ENCODE measurements around the gene LAMA3. TPM values are rescaled to one million over a fixed set of nuclear protein-coding genes. Genes with fewer than 3 reads are reported as not detected.

The LAMA3 gene
- total RNA-seq, 2 donors from 2014 or later = 0.58 to 1.3 TPM

GRCh38 chr18:23938043-23938756 is 248.9 kb downstream of the LAMA3 start:
- Mint-ChIP-seq H3K9me3 (no peaks in the 10 kb centered on the region), H3K36me3 (ENCODE audit: low read depth) (no peaks in the 10 kb centered on the region), H3K27ac (no peak overlapping the region), H3K4me1 (peaks cover 16% of the 10 kb centered on the region), H3K27me3 (ENCODE audit: insufficient read depth) (no peaks in the 10 kb centered on the region), H3K4me3 (no peak overlapping the region)
- no peak for TF ChIP-seq CTCF (conservative IDR thresholded peaks at IDR 0.05)
- Histone ChIP-seq H3K4me1 (ENCODE audit: control insufficient read depth, insufficient read depth, low read length) (peaks cover 12% of the 10 kb centered on the region), H3K36me3 (ENCODE audit: control insufficient read depth, insufficient read depth, low read length) (no peaks in the 10 kb centered on the region), H3K27me3 (ENCODE audit: control insufficient read depth, insufficient read depth, low read length, poor library complexity, severe bottlenecking) (no peaks in the 10 kb centered on the region), H3K27ac (ENCODE audit: low read depth, low read length) (no peak overlapping the region), H3K4me3 (ENCODE audit: low read length) (no peak overlapping the region), H3K9me3 (ENCODE audit: control insufficient read depth, low read length) (no peaks in the 10 kb centered on the region), H3K9ac (ENCODE audit: extremely low read depth, low read length, poor library complexity, severe bottlenecking) (no peak overlapping the region)
- WGBS, 2 experiments (ENCODE audit: insufficient coverage in 1 of 2, insufficient read length in 1 of 2) = 90 to 94% methylated on average over 10 to 11 of the region's 11 CpGs
- peak; percentile 44 for DNase-seq

- 92 to 95% methylated on average over 5 of the region's 5 CpGs for WGBS, 2 experiments (ENCODE audit: insufficient coverage in 1 of 2, insufficient read length in 1 of 2)
These were observed 249.7 kb downstream of the LAMA3 start for GRCh38 chr18:23938901-23939341.

GRCh38 chr18:23939366-23939765 is 250.1 kb downstream of the LAMA3 start:
- H3K27ac ChIP-seq (ENCODE audit: low read depth, low read length) = no peak overlapping the region
- peaks cover 12% of the 10 kb centered on the region for H3K4me1 ChIP-seq (ENCODE audit: control insufficient read depth, insufficient read depth, low read length)
- no peak overlapping the region for H3K4me3 ChIP-seq (ENCODE audit: low read length)
- no peak overlapping the region for H3K4me3 Mint-ChIP-seq
- no peak for TF ChIP-seq CTCF (conservative IDR thresholded peaks at IDR 0.05)
- no peak overlapping the region for H3K27ac Mint-ChIP-seq
- no peak overlapping the region for H3K9ac ChIP-seq (ENCODE audit: extremely low read depth, low read length, poor library complexity, severe bottlenecking)
- DNase-seq = no peak
- no peaks in the 10 kb centered on the region for H3K27me3 ChIP-seq (ENCODE audit: control insufficient read depth, insufficient read depth, low read length, poor library complexity, severe bottlenecking)
- no peaks in the 10 kb centered on the region for H3K27me3 Mint-ChIP-seq (ENCODE audit: insufficient read depth)
- no peaks in the 10 kb centered on the region for H3K9me3 Mint-ChIP-seq
- 83 to 86% methylated on average over 3 to 4 of the region's 4 CpGs for WGBS, 2 experiments (ENCODE audit: insufficient coverage in 1 of 2, insufficient read length in 1 of 2)
- no peaks in the 10 kb centered on the region for H3K36me3 ChIP-seq (ENCODE audit: control insufficient read depth, insufficient read depth, low read length)
- H3K9me3 ChIP-seq (ENCODE audit: control insufficient read depth, low read length) = no peaks in the 10 kb centered on the region
- peaks cover 16% of the 10 kb centered on the region for H3K4me1 Mint-ChIP-seq
- H3K36me3 Mint-ChIP-seq (ENCODE audit: low read depth) = no peaks in the 10 kb centered on the region

More at GRCh38 chr18:23938901-23939341, 249.7 kb downstream of the LAMA3 start:
- no peaks in the 10 kb centered on the region for H3K36me3 ChIP-seq (ENCODE audit: control insufficient read depth, insufficient read depth, low read length)
- Mint-ChIP-seq H3K36me3 (ENCODE audit: low read depth) (no peaks in the 10 kb centered on the region), H3K4me3 (no peak overlapping the region), H3K9me3 (no peaks in the 10 kb centered on the region), H3K27ac (no peak overlapping the region), H3K27me3 (ENCODE audit: insufficient read depth) (no peaks in the 10 kb centered on the region), H3K4me1 (peaks cover 16% of the 10 kb centered on the region)
- no peak for TF ChIP-seq CTCF (conservative IDR thresholded peaks at IDR 0.05)
- no peak overlapping the region for H3K9ac ChIP-seq (ENCODE audit: extremely low read depth, low read length, poor library complexity, severe bottlenecking)
- DNase-seq = peak; percentile 63
- H3K4me1 ChIP-seq (ENCODE audit: control insufficient read depth, insufficient read depth, low read length) = peaks cover 12% of the 10 kb centered on the region
- H3K27ac ChIP-seq (ENCODE audit: low read depth, low read length) = no peak overlapping the region
- H3K4me3 ChIP-seq (ENCODE audit: low read length) = no peak overlapping the region
- H3K9me3 ChIP-seq (ENCODE audit: control insufficient read depth, low read length) = no peaks in the 10 kb centered on the region
- H3K27me3 ChIP-seq (ENCODE audit: control insufficient read depth, insufficient read depth, low read length, poor library complexity, severe bottlenecking) = no peaks in the 10 kb centered on the region

Data from endodermal cell (in vitro differentiated cells).